ENCODE results near the gene CCL2. TPM values are rescaled to one million over a fixed set of nuclear protein-coding genes. Genes with fewer than 3 reads are reported as not detected.

CCL2 gene
- total RNA-seq, 2 experiments from 2014 or later: not detected

DNA sequence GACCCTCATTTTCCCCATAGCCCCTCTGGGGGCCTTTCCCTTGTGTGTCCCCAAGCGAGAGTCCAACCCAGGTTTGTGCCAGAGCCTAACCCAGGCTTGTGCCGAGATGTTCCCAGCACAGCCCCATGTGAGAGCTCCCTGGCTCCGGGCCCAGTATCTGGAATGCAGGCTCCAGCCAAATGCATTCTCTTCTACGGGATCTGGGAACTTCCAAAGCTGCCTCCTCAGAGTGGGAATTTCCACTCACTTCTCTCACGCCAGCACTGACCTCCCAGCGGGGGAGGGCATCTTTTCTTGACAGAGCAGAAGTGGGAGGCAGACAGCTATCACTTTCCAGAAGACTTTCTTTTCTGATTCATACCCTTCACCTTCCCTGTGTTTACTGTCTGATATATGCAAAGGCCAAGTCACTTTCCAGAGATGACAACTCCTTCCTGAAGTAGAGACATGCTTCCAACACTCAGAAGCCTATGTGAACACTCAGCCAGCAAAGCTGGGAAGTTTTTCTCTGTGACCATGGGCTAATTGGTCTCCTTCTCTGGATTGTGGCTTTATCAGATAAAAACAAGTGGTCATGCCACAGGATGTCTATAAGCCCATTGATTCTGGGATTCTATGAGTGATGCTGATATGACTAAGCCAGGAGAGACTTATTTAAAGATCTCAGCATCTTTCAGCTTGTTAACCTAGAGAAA lies 2.5 kb upstream of the CCL2 start:
- Histone ChIP-seq H3K4me1 (ENCODE audit: insufficient read depth, low read length, poor library complexity, severe bottlenecking) (no peaks in the 10 kb centered on the region), H3K9me3 (ENCODE audit: low read length) (no peaks in the 10 kb centered on the region), H3K27ac (ENCODE audit: low read depth, low read length, poor library complexity, severe bottlenecking) (no peak overlapping the region), H3K4me3 (ENCODE audit: low read depth, low read length, poor library complexity, severe bottlenecking) (no peak overlapping the region), H3K9me2 (ENCODE audit: insufficient read depth, low read length) (no peaks in the 10 kb centered on the region), H2AFZ (ENCODE audit: low read length) (no peak overlapping the region), H3K36me3 (ENCODE audit: insufficient read depth, low read length) (no peaks in the 10 kb centered on the region), H4K20me1 (ENCODE audit: insufficient read depth, low read length) (no peaks in the 10 kb centered on the region), H3K4me2 (ENCODE audit: low read length) (no peak overlapping the region), H3K79me2 (ENCODE audit: insufficient read depth, low read depth, low read length) (no peaks in the 10 kb centered on the region)
- CTCF ChIA-PET (ENCODE audit: unreplicated experiment): no interaction called here
- no TSS peak for BruUV-seq (replicated peaks)
- POLR2A ChIA-PET: no interaction called here
- no peak for TF ChIP-seq EZH2phosphoT487 (IDR thresholded peaks at IDR 0.05; ENCODE audit: borderline replicate concordance, low read depth, low read length)
- TF ChIP-seq CTCF (conservative IDR thresholded peaks at IDR 0.05; ENCODE audit: low read length): no peak
- DNase-seq (ENCODE audit: low spot score): no peak
- intact Hi-C loops (cut with micrococcal nuclease; ENCODE audit: unreplicated experiment): loop anchor here (5.0 kb wide), 1 partner anchor 110 kb away; the partner anchor contains the start of gene CCL1

GRCh38 chr17:34253139-34253525 lies 2.0 kb upstream of the CCL2 start:
- CTCF ChIA-PET (ENCODE audit: unreplicated experiment): no interaction called here

More at GRCh38 chr17:34253139-34253525, 2.0 kb upstream of the CCL2 start:
- BruUV-seq (replicated peaks): no TSS peak
- Histone ChIP-seq H3K9me2 (ENCODE audit: insufficient read depth, low read length) (no peaks in the 10 kb centered on the region), H2AFZ (ENCODE audit: low read length) (no peak overlapping the region), H3K27ac (ENCODE audit: low read depth, low read length, poor library complexity, severe bottlenecking) (no peak overlapping the region), H3K79me2 (ENCODE audit: insufficient read depth, low read depth, low read length) (no peaks in the 10 kb centered on the region), H4K20me1 (ENCODE audit: insufficient read depth, low read length) (no peaks in the 10 kb centered on the region), H3K4me2 (ENCODE audit: low read length) (no peak overlapping the region), H3K9me3 (ENCODE audit: low read length) (no peaks in the 10 kb centered on the region), H3K4me3 (ENCODE audit: low read depth, low read length, poor library complexity, severe bottlenecking) (no peak overlapping the region), H3K4me1 (ENCODE audit: insufficient read depth, low read length, poor library complexity, severe bottlenecking) (no peaks in the 10 kb centered on the region), H3K36me3 (ENCODE audit: insufficient read depth, low read length) (no peaks in the 10 kb centered on the region)
- no peak for DNase-seq (ENCODE audit: low spot score)
- no peak for TF ChIP-seq CTCF (conservative IDR thresholded peaks at IDR 0.05; ENCODE audit: low read length)
- no peak for TF ChIP-seq EZH2phosphoT487 (IDR thresholded peaks at IDR 0.05; ENCODE audit: borderline replicate concordance, low read depth, low read length)
- intact Hi-C loops (cut with micrococcal nuclease; ENCODE audit: unreplicated experiment): loop anchor here (5.0 kb wide), 1 partner anchor 109 kb away; the partner anchor contains the start of gene CCL1
- POLR2A ChIA-PET: no interaction called here

Measured in OCI-LY7 (cell line).